ENCODE data around the gene TNS2.
A peak's percentile ranks its signal among the peaks of the same experiment; 100 is the strongest.

The TNS2 gene

GRCh38 chr12:53056901-53057300, 7.0 kb downstream of the TNS2 start:
- Histone ChIP-seq H3K27me3 (no peaks in the 10 kb centered on the region), H4K20me1 (no peaks in the 10 kb centered on the region), H3K36me3 (no peaks in the 10 kb centered on the region), H3K4me3 (no peak overlapping the region), H3K27ac (no peak overlapping the region), H3K9ac (no peak overlapping the region), H3K4me1 (peaks cover 14% of the 10 kb centered on the region), H3K4me2 (no peak overlapping the region), H3K9me3 (no peaks in the 10 kb centered on the region)
- no peak for TF ChIP-seq Cebpa-rat (IDR thresholded peaks at IDR 0.05)

GRCh38 chr12:53057816-53058500, 8.1 kb downstream of the TNS2 start:
- Histone ChIP-seq H3K9ac (no peak overlapping the region), H4K20me1 (no peaks in the 10 kb centered on the region), H3K9me3 (no peaks in the 10 kb centered on the region), H3K27me3 (no peaks in the 10 kb centered on the region), H3K27ac (no peak overlapping the region), H3K36me3 (no peaks in the 10 kb centered on the region), H3K4me2 (no peak overlapping the region), H3K4me1 (peaks cover 14% of the 10 kb centered on the region), H3K4me3 (no peak overlapping the region)
- TF ChIP-seq Cebpa-rat (IDR thresholded peaks at IDR 0.05): no peak

GRCh38 chr12:53058674-53059433, 9.0 kb downstream of the TNS2 start:
- no peak overlapping the region for H3K9ac ChIP-seq
- no peaks in the 10 kb centered on the region for H3K9me3 ChIP-seq
- no peak overlapping the region for H3K27ac ChIP-seq
- TF ChIP-seq Cebpa-rat (IDR thresholded peaks at IDR 0.05): no peak
- H3K4me1 ChIP-seq: peaks cover 12% of the 10 kb centered on the region
- H3K4me3 ChIP-seq: no peak overlapping the region
- no peaks in the 10 kb centered on the region for H3K36me3 ChIP-seq
- no peaks in the 10 kb centered on the region for H3K27me3 ChIP-seq
- no peaks in the 10 kb centered on the region for H4K20me1 ChIP-seq
- no peak overlapping the region for H3K4me2 ChIP-seq

- no peak overlapping the region for H3K4me2 ChIP-seq
- no peak for TF ChIP-seq Cebpa-rat (IDR thresholded peaks at IDR 0.05)
- H3K27me3 ChIP-seq: no peaks in the 10 kb centered on the region
- H3K9me3 ChIP-seq: no peaks in the 10 kb centered on the region
- H3K36me3 ChIP-seq: peaks cover 1% of the 10 kb centered on the region; the same call in 1 of the 2 replicates
- no peak overlapping the region for H3K9ac ChIP-seq
- H4K20me1 ChIP-seq: no peaks in the 10 kb centered on the region
- H3K4me1 ChIP-seq: peaks cover 18% of the 10 kb centered on the region
- no peak overlapping the region for H3K4me3 ChIP-seq
- no peak overlapping the region for H3K27ac ChIP-seq
These were observed 9.7 kb downstream of the TNS2 start for GRCh38 chr12:53059434-53060063.

GRCh38 chr12:53060064-53060720, 10.3 kb downstream of the TNS2 start:
- H3K4me2 ChIP-seq: no peak overlapping the region
- no peaks in the 10 kb centered on the region for H3K27me3 ChIP-seq
- no peaks in the 10 kb centered on the region for H3K9me3 ChIP-seq
- H3K4me3 ChIP-seq: no peak overlapping the region
- no peaks in the 10 kb centered on the region for H4K20me1 ChIP-seq
- peaks cover 8% of the 10 kb centered on the region for H3K36me3 ChIP-seq
- TF ChIP-seq Cebpa-rat (IDR thresholded peaks at IDR 0.05): no peak
- peaks cover 12% of the 10 kb centered on the region for H3K4me1 ChIP-seq
- H3K9ac ChIP-seq: no peak overlapping the region
- H3K27ac ChIP-seq: no peak overlapping the region

GRCh38 chr12:53060721-53061276, 10.9 kb downstream of the TNS2 start:
- Histone ChIP-seq H3K9ac (0 out of 2 replicates have a peak overlapping the region, but pooled peaks have one; percentile 19), H3K4me3 (no peak overlapping the region), H3K27ac (no peak overlapping the region), H3K4me1 (peaks cover 16% of the 10 kb centered on the region), H3K36me3 (peaks cover 14% of the 10 kb centered on the region), H3K4me2 (no peak overlapping the region), H3K27me3 (no peaks in the 10 kb centered on the region), H4K20me1 (no peaks in the 10 kb centered on the region), H3K9me3 (no peaks in the 10 kb centered on the region)
- TF ChIP-seq Cebpa-rat (IDR thresholded peaks at IDR 0.05): no peak

GRCh38 chr12:53061404-53062010, 11.6 kb downstream of the TNS2 start:
- no peak overlapping the region for H3K27ac ChIP-seq
- no peak overlapping the region for H3K4me3 ChIP-seq
- H3K27me3 ChIP-seq: no peaks in the 10 kb centered on the region
- no peak for TF ChIP-seq Cebpa-rat (IDR thresholded peaks at IDR 0.05)
- H3K9me3 ChIP-seq: no peaks in the 10 kb centered on the region
- no peaks in the 10 kb centered on the region for H4K20me1 ChIP-seq
- 0 out of 2 replicates have a peak overlapping the region, but pooled peaks have one; percentile 19 for H3K9ac ChIP-seq
- peaks cover 23% of the 10 kb centered on the region for H3K4me1 ChIP-seq
- H3K36me3 ChIP-seq: peaks cover 14% of the 10 kb centered on the region
- H3K4me2 ChIP-seq: no peak overlapping the region

- Histone ChIP-seq H3K36me3 (peaks cover 15% of the 10 kb centered on the region), H3K9ac (no peak overlapping the region), H3K27ac (no peak overlapping the region), H3K4me1 (peaks cover 26% of the 10 kb centered on the region), H4K20me1 (no peaks in the 10 kb centered on the region), H3K9me3 (no peaks in the 10 kb centered on the region), H3K27me3 (no peaks in the 10 kb centered on the region), H3K4me3 (no peak overlapping the region), H3K4me2 (no peak overlapping the region)
- TF ChIP-seq Cebpa-rat (IDR thresholded peaks at IDR 0.05): no peak
These were observed 12.4 kb downstream of the TNS2 start for GRCh38 chr12:53062011-53062961.
